Muscle of leg (tissue), 11 donors: ENCODE data around the gene IL17RC. TPM values are rescaled to one million over a fixed set of nuclear protein-coding genes. Genes with fewer than 3 reads are reported as not detected.

Experiments used
- DNase-seq: peaks from one replicate; pipeline ENCODE4 v3.0.0; 2013
- H3K27ac ChIP-seq: one replicate; pipeline ENCODE4 v1.5.1; 2013; ENCODE audit warnings: mild to moderate bottlenecking, low read length, control low read depth
- H3K27me3 ChIP-seq: one replicate; pipeline ENCODE4 v1.6.1; 2013; ENCODE audit warnings: low read length; ENCODE audit not compliant: control insufficient read depth, insufficient read depth
- H3K36me3 ChIP-seq: one replicate; pipeline ENCODE4 v1.6.1; 2013; ENCODE audit warnings: low read length; ENCODE audit not compliant: control insufficient read depth, insufficient read depth
- H3K4me1 ChIP-seq: one replicate; pipeline ENCODE4 v1.6.1; 2013; ENCODE audit warnings: low read length; ENCODE audit not compliant: control insufficient read depth, insufficient read depth
- H3K4me3 ChIP-seq: one replicate; pipeline ENCODE4 v1.5.1; 2013; ENCODE audit warnings: low read length, control low read depth
- H3K9me3 ChIP-seq: replicated peaks from 2 replicates; pipeline ENCODE4 v1.6.1; 2013; ENCODE audit warnings: low read depth, low read length; ENCODE audit not compliant: control insufficient read depth
- WGBS: methylation state at CpG from one replicate; pipeline ENCODE4 v1.1.5; 2013; ENCODE audit warnings: missing lambda C conversion rate; ENCODE audit not compliant: insufficient coverage; 5-methylcytosine and 5-hydroxymethylcytosine counted together
- polyA plus RNA-seq, 8 donors: library from polyadenylated mRNA; unstranded; fragments of 120-200 nt; gene quantifications; one replicate each; pipeline versions ENCODE4 v1.2.1 to v1.2.3, GENCODE V29; 2013; ENCODE audit warnings: inconsistent platforms in 1 of 8, low replicate concordance in 1 of 8; ENCODE audit not compliant: insufficient read length in 8 of 8, insufficient read depth in 1 of 8
- total RNA-seq: library from RNA; stranded (reverse); fragments of 120-200 nt; gene quantifications from one replicate; pipeline ENCODE4 v1.2.4, GENCODE V29; 2013

IL17RC gene
- total and polyA plus RNA-seq, 9 donors = 17.3 to 26.9 (median 21.2) TPM

DNA sequence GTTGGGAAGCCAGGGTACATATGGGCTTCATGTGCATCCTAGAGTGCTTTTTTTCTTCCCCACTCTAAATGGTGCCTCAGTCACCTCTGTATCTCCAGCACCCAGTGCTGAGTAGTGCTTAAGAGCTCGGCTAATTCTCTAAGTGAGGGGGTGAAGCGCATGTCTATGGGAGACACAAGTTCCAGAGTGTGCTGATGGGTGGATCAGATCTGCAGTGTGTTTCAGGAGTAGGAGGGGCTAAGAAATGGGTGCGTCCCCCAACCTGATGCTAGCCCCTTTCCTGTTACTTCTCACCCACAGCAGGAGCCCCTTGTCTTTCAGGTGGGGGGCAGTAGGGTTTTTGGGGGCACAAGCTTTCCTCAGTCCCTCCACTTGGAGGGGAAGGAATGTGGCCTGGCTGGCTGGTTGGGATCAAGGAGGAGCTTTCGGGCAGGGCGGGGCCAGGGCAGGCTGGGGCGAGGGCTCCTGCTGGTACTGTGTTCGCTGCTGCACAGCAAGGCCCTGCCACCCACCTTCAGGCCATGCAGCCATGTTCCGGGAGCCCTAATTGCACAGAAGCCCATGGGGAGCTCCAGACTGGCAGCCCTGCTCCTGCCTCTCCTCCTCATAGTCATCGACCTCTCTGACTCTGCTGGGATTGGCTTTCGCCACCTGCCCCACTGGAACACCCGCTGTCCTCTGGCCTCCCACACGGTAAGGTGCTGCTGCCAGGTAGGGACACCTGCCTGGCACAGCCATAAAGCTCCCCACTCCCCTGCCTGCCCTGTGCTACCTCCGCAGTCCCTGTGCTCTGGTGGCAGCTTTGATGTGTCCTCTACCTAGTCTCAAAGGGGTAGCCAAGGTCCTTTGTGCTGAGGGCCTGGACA, 14.3 kb upstream of the IL17RC start, which contains the start of gene IL17RE:
Gene IL17RE (plus strand): TSS at position 477 of the 866 bp plus-strand sequence. CDS start 85 bp downstream, at position 562.
- Histone ChIP-seq H3K27ac (peak within 1 kb of the TSS; percentile 51), H3K4me1 (peaks cover 12% of the 10 kb centered on the region), H3K9me3 (no peaks in the 10 kb centered on the region), H3K36me3 (no peaks in the 10 kb centered on the region), H3K4me3 (no peak within 1 kb of the TSS), H3K27me3 (no peaks in the 10 kb centered on the region)
- DNase-seq = no peak
- 40% methylated on average over 7 of the region's 13 CpGs for WGBS

- H3K4me3 ChIP-seq = no peak overlapping the region
- no peaks in the 10 kb centered on the region for H3K27me3 ChIP-seq
- peak overlapping the region; percentile 51 for H3K27ac ChIP-seq
- no peaks in the 10 kb centered on the region for H3K36me3 ChIP-seq
- DNase-seq = peak; percentile 34
- WGBS = 20% methylated on average over 3 of the region's 4 CpGs
- H3K4me1 ChIP-seq = peaks cover 11% of the 10 kb centered on the region
- H3K9me3 ChIP-seq = no peaks in the 10 kb centered on the region
These were observed 13.7 kb upstream of the IL17RC start for GRCh38 chr3:9903238-9903624.

DNA sequence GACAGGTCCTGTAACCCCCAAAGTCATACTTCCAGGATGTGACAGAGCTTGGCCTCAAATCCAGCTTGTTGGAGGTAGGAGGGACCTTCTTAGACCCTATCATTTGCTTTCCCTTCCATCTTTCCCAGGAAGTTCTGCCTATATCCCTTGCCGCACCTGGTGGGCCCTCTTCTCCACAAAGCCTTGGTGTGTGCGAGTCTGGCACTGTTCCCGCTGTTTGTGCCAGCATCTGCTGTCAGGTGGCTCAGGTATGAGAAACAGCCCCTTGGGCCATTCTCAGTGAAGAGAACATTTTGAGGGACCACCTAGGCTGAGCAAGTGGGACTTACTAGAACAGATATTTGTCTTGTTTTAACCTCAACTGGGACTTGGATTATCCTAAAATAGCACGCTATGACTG, 13.0 kb upstream of the IL17RC start:
- H3K9me3 ChIP-seq = no peaks in the 10 kb centered on the region
- peaks cover 7% of the 10 kb centered on the region for H3K4me1 ChIP-seq
- no peaks in the 10 kb centered on the region for H3K36me3 ChIP-seq
- H3K27me3 ChIP-seq = no peaks in the 10 kb centered on the region
- no peak for DNase-seq
- WGBS = 65% methylated on average over 3 of the region's 4 CpGs
- H3K4me3 ChIP-seq = no peak overlapping the region
- H3K27ac ChIP-seq = no peak overlapping the region

GRCh38 chr3:9906480-9906879, 10.4 kb upstream of the IL17RC start:
- no peak for DNase-seq
- Histone ChIP-seq H3K4me3 (no peak overlapping the region), H3K27me3 (no peaks in the 10 kb centered on the region), H3K36me3 (no peaks in the 10 kb centered on the region), H3K9me3 (no peaks in the 10 kb centered on the region), H3K4me1 (peaks cover 7% of the 10 kb centered on the region), H3K27ac (no peak overlapping the region)
- no CpG with 5 or more reads among the region's 5 CpGs for WGBS

DNA sequence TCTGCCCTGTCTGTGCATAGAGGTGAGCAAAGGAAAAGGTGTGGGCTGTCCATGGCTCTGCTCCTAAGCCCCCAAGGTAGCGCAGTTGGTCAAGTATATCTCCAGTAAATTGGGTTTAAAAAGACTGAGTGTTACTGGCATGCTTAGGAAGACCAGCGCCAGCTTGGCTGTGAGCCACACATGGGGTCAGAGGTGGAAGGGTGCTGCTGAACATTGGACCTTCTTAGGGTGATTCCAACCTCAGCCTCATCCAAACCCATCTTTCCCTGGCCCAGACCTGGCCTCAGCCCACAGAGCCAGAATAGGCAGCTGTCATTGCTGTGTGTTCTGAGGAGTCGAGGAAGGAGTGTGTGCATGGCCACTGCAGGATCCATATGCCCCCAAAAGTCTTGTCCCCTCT, 8.6 kb upstream of the IL17RC start:
- Histone ChIP-seq H3K9me3 (no peaks in the 10 kb centered on the region), H3K27ac (no peak overlapping the region), H3K36me3 (no peaks in the 10 kb centered on the region), H3K4me3 (no peak overlapping the region), H3K27me3 (no peaks in the 10 kb centered on the region), H3K4me1 (no peaks in the 10 kb centered on the region)
- 94% methylated on average over 2 of the region's 3 CpGs for WGBS
- no peak for DNase-seq

DNA sequence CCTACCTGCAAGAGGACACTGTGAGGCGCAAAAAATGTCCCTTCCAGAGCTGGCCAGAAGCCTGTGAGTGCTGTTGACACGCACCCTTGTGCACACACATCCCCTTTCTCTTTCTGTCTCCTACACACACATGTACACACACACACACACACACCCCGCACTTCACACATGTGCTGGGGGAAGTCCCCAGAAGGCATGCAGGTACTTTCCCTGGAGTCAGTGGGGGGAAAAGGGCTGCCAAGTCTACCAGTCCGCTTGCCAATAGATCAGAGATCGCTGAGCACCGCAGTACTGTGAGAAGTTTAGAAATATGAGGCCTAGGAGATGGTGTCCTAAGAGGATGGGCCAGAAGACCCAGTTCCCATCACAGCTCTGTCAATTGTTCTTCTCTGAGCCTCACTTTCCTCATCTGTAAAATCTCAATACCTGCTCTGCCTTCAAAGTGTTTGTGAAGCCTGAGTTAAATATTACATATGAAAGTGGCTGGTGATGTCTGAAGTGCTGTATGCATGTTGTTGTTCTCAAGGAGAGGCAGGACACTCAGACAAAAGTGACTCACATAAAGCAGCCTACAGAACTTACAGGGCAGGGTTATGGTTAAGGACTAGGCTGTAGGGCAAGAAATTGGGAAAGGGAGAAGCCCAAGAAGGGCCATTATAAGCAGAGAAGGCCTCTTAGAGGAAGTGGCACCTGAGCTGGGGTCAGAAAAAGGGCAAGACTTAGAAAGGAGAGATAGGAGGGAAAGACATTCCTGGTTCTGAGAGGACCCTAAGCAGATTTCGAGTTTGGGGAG, 7.5 kb upstream of the IL17RC start:
- H3K27ac ChIP-seq = no peak overlapping the region
- H3K9me3 ChIP-seq = no peaks in the 10 kb centered on the region
- 84% methylated on average over 3 of the region's 7 CpGs for WGBS
- H3K27me3 ChIP-seq = no peaks in the 10 kb centered on the region
- H3K4me3 ChIP-seq = no peak overlapping the region
- H3K4me1 ChIP-seq = peaks cover 3% of the 10 kb centered on the region
- no peak for DNase-seq
- no peaks in the 10 kb centered on the region for H3K36me3 ChIP-seq

DNA sequence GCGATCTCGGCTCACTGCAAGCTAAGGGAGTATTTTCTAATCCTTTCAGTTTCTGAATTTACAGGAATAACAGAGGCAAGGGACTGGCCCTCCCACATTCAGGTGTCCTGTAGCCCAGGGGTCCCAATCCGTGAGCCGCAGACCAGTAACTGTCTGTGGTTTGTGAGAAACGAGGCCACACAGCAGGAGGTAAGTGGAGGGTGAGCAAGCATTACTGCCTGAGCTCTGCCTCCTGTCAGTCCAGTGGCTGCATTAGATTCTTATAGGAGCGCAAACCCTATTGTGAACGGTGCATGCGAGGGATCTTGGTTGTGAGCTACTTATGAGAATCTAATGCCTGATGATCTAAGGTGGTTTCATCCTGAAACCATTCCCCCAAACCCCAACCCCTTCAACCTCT, 5.0 kb upstream of the IL17RC start:
- H3K4me1 ChIP-seq = peaks cover 21% of the 10 kb centered on the region
- no peak overlapping the region for H3K27ac ChIP-seq
- no peaks in the 10 kb centered on the region for H3K36me3 ChIP-seq
- H3K27me3 ChIP-seq = no peaks in the 10 kb centered on the region
- DNase-seq = no peak
- no peak overlapping the region for H3K4me3 ChIP-seq
- H3K9me3 ChIP-seq = no peaks in the 10 kb centered on the region
- 80% methylated on average over 3 of the region's 8 CpGs for WGBS

DNA sequence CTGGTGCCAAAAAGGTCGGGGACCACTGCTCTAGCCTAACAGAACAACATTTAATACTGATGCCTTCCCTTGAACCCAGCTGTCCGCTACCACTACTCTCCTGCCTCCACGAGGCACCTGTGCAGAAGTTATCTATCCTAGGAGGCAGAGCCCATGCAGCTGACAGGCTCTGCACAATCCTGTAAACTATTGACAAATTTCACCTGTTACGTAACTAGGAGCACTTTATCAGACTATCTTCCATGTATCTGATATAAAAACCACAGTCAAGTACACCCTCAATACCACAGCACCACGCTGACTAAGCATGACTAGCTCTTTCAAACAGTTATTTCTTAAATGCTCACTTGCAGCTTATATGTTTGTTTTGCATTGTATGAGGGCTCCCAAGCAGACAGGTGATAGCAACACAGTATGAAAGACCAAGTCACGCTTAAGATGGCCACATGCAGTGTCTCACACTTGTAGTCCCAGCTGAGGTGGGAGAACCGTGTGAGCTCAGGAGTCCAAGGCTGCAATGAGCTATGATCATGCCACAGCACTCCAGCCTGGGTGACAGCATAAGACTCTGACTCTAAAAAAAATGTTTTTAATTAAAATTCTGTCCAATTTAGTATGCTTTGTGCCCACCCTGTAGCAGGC, 4.5 kb upstream of the IL17RC start:
- Histone ChIP-seq H3K9me3 (no peaks in the 10 kb centered on the region), H3K27me3 (no peaks in the 10 kb centered on the region), H3K27ac (no peak overlapping the region), H3K4me1 (peaks cover 25% of the 10 kb centered on the region), H3K4me3 (no peak overlapping the region), H3K36me3 (no peaks in the 10 kb centered on the region)
- DNase-seq = no peak
- WGBS = 78% methylated on average over 5 of the region's 7 CpGs

DNA sequence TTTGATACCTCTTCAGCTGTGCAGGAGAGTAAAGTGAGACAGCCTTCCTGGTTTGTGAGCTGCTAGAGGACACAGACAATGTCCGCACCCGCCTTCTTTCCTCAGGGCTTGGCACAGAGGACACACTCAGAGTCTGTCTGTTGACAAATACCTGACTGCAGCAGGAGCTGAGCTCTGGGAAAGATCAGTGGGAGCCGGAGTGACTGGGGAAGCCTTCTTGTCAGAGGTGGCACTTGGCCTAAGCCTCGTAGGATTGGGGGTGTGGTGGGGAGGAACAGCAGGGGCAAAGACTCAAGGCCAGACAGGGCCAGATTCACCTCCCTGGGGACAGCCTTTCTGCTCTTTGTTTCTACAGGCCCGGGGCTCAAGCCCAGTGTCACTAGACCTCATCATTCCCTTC, 3.3 kb upstream of the IL17RC start:
- peaks cover 35% of the 10 kb centered on the region for H3K4me1 ChIP-seq
- H3K9me3 ChIP-seq = no peaks in the 10 kb centered on the region
- WGBS = 83% methylated on average over 4 of the region's 5 CpGs
- H3K4me3 ChIP-seq = no peak overlapping the region
- no peak overlapping the region for H3K27ac ChIP-seq
- no peaks in the 10 kb centered on the region for H3K27me3 ChIP-seq
- DNase-seq = no peak
- H3K36me3 ChIP-seq = no peaks in the 10 kb centered on the region

GRCh38 chr3:9914011-9914410, 2.9 kb upstream of the IL17RC start:
- Histone ChIP-seq H3K4me1 (peaks cover 35% of the 10 kb centered on the region), H3K27me3 (no peaks in the 10 kb centered on the region), H3K9me3 (no peaks in the 10 kb centered on the region), H3K27ac (no peak overlapping the region), H3K36me3 (no peaks in the 10 kb centered on the region), H3K4me3 (no peak overlapping the region)
- 40% methylated on average over 1 of the region's 1 CpG for WGBS
- no peak for DNase-seq
